Epithelial cell of proximal tubule (primary cell): Measurements from ENCODE around the gene CHST14. TPM values are rescaled to one million over a fixed set of nuclear protein-coding genes. Genes with fewer than 3 reads are reported as not detected.

Source experiments
- DNase-seq: peaks from one replicate; pipeline ENCODE4 v3.0.0-alpha.2; 2011; ENCODE audit warnings: low read depth
- H3K4me3 ChIP-seq: 2 replicates; pipeline ENCODE4 v1.5.1; 2011; ENCODE audit warnings: low read depth, mild to moderate bottlenecking, low read length
- CTCF ChIP-seq: conservative IDR thresholded peaks from 2 replicates; pipeline ENCODE4 v1.5.1; 2012; ENCODE audit warnings: low read depth, mild to moderate bottlenecking, low read length
- total RNA-seq: library from RNA; depleted of rRNA; stranded (reverse); fragments of >200 nt; gene quantifications from 2 replicates; pipeline ENCODE4 v1.2.3, GENCODE V29; 2015

The CHST14 gene
- total RNA-seq, 1 donor from 2014 or later: 14.4 TPM

DNA sequence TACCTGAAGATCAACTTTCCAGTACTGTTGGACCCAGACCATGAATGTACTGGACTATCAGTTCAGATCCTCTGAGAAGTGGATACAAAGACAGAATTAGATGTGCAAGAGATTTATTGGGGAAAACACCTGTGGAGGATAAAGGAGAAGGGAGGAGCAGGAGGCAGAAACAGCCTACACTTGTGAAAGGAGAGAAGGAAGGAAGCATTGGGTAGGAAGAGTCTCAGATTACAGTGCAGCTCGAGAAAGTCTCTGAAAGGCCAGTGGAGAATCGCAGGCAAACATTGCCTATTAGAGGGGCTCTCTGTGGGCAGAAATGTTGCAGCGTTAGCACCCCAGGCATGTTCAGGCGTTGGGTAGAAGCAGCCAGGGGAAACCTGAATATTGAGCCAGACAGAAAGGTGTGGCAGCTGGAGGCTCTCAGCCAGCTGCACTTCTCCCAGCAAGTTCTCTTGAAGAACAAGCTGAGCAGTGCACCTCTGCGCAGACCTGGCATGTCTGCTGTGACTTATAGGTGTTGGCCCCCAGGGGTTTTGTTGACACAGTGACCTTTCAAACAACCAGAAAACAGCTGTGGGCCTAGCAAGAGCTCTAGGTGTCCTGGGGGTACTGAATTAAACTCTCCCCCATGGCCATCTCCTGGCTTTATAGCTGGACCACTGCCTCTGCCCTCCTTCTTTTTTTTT, 7.0 kb downstream of the CHST14 start:
- no peak for TF ChIP-seq CTCF
- no peak overlapping the region for H3K4me3 ChIP-seq
- no peak for DNase-seq

GRCh38 chr15:40479024-40479423, 8.2 kb downstream of the CHST14 start:
- H3K4me3 ChIP-seq: no peak overlapping the region
- DNase-seq: no peak
- TF ChIP-seq CTCF: no peak

GRCh38 chr15:40481341-40482074, 10.7 kb downstream of the CHST14 start:
- DNase-seq: no peak
- H3K4me3 ChIP-seq: no peak overlapping the region
- no peak for TF ChIP-seq CTCF

DNA sequence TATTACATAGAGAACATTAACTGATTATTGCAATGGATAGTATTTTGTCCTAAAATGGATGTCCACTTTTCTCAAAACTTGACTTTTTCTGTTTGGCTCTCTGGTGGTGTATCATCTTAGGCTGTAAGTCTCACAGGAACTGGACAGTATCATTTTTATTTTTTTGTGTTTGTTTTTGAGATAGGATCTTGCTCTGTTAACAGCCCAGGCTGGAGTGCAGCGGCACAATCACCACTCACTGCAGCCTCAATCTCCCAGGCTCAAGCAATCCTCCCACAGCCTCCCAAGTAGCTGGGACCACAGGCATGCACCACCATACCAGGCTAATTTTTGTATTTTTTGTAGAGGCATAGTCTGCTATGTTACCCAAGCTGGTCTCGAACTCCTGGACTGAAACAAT, 13.1 kb downstream of the CHST14 start:
- H3K4me3 ChIP-seq: no peak overlapping the region

DNA sequence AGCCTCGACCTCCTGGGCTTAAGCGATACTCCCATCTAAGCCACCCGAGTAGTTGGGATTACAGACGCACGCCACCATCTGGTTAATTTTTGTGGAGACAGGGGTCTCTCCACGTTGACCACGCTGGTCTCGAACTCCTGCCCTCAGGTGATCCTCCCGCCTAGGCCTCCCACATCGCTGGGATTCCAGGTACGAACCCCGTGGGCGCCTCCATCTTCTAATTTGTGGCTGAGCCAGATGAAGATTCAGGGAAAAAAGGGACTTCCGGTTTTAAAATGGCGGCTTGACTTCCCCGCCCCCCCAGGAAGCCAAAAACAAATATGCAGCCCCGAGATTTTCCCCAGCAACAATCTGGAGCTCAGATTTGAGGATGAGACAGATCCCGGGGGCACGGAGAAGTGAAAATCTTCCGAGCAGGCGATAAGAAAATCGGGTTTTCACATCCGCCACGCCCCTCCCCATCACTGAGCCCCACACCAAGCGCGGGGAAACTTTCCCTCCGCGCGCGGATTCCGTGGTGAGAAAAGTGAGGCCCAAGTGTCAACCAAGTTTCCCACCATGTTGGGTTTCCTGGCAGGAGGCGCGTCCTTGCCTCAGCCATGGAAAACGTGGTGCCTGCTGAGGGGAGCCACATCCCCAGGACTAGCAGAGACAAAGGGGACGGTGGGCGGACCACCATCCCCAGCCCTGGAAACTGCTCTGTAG, 15.4 kb downstream of the CHST14 start:
- no peak for TF ChIP-seq CTCF
- no peak overlapping the region for H3K4me3 ChIP-seq
- no peak for DNase-seq

More for the DNA sequence above, 13.1 kb downstream of the CHST14 start:
- TF ChIP-seq CTCF: no peak
- no peak for DNase-seq

GRCh38 chr15:40487816-40488682, 17.3 kb downstream of the CHST14 start:
- DNase-seq: no peak
- TF ChIP-seq CTCF: no peak

More at GRCh38 chr15:40487816-40488682, 17.3 kb downstream of the CHST14 start:
- no peak overlapping the region for H3K4me3 ChIP-seq
